GM12878 (cell line): ENCODE results near the gene MUSK. TPM values are rescaled to one million over a fixed set of nuclear protein-coding genes. Genes with fewer than 3 reads are reported as not detected.

Experiments
- ATAC-seq: fragments of 200-7000 bp; cut with Tn5 transposase; 3 replicates; pipeline ENCODE4 v1.9.1; 2020; ENCODE audit warnings: mild to moderate bottlenecking, moderate library complexity
- BruUV-seq: library from RNA; stranded (reverse); fragments of 400-500 nt; replicated peaks from 2 replicates; lab custom pipeline; 2021; lab: Mats Ljungman, UMichigan
- CTCF ChIA-PET: fragments of 300-600 bp; sonication (Branson Sonifier 250); formaldehyde crosslinking; extraction: SDS; loops from one replicate; lab custom pipeline; 2021; ENCODE audit warnings: inconsistent platforms; lab: Yijun Ruan, JAX
- POLR2A ChIA-PET: fragments of 350-600 bp; formaldehyde crosslinking; extraction: SDS; loops from one replicate; lab custom pipeline; 2021; ENCODE audit warnings: inconsistent platforms; lab: Charles Lee
- RAD21 ChIA-PET: fragments of 300-600 bp; sonication (Branson Sonifier 250); formaldehyde crosslinking; loops from one replicate; lab custom pipeline; 2023; ENCODE audit warnings: antibody characterized with exemption; ENCODE audit not compliant: unreplicated experiment; lab: Charles Lee
- SMC1A ChIA-PET: fragments of 300-600 bp; sonication (Branson Sonifier 250); formaldehyde crosslinking; loops from one replicate; lab custom pipeline; 2023; ENCODE audit not compliant: unreplicated experiment, uncharacterized antibody; lab: Charles Lee
- DNase-seq: peaks from one replicate; pipeline ENCODE4 v3.0.0-alpha.2; 2011; ENCODE audit warnings: low read depth, low spot score
- FAIRE-seq: peaks from 3 replicates; lab custom pipeline; 2011; peaks lifted over from hg19 to GRCh38; lab: Jason Lieb, UNC
- H2AFZ ChIP-seq: 2 replicates; pipeline ENCODE4 v1.6.0; 2011; ENCODE audit warnings: low read depth, low read length, control low read depth; ENCODE audit not compliant: control insufficient read depth
- H3K27ac ChIP-seq: 2 replicates; pipeline ENCODE4 v1.5.1; 2011; ENCODE audit warnings: control low read depth; ENCODE audit not compliant: control insufficient read depth, insufficient read depth
- H3K27me3 ChIP-seq, 2 experiments: replicated peaks in 1 of 2; 2 replicates each; pipeline versions ENCODE4 v1.6.0 to v1.6.1; 2011; ENCODE audit warnings: low read length in 1 of 2; ENCODE audit not compliant: control insufficient read depth in 2 of 2, insufficient read depth in 2 of 2
- H3K36me3 ChIP-seq, 2 experiments: 2 replicates each; pipeline ENCODE4 v1.5.1; 2011; ENCODE audit warnings: low read length in 1 of 2; ENCODE audit not compliant: control insufficient read depth in 2 of 2, insufficient read depth in 2 of 2
- H3K4me1 ChIP-seq: 2 replicates; pipeline ENCODE4 v1.6.1; 2011; ENCODE audit warnings: mild to moderate bottlenecking, low read length, moderate library complexity, mixed read lengths; ENCODE audit not compliant: control insufficient read depth, insufficient read depth
- H3K4me2 ChIP-seq: 2 replicates; pipeline ENCODE4 v1.6.0; 2011; ENCODE audit warnings: control low read depth; ENCODE audit not compliant: control insufficient read depth, insufficient read depth
- H3K4me3 ChIP-seq: fragments of 200-600 bp; sonication (generic); 2 replicates; pipeline ENCODE4 v1.5.1; 2016
- H3K79me2 ChIP-seq: 2 replicates; pipeline ENCODE4 v1.6.0; 2011; ENCODE audit warnings: low read length; ENCODE audit not compliant: control insufficient read depth, insufficient read depth
- H3K9ac ChIP-seq: 2 replicates; pipeline ENCODE4 v1.8.0; 2011; ENCODE audit warnings: low read length, control low read depth, mixed read lengths; ENCODE audit not compliant: control insufficient read depth, insufficient read depth
- H3K9me3 ChIP-seq: replicated peaks from 3 replicates; pipeline ENCODE4 v1.5.1; 2011; ENCODE audit warnings: mild to moderate bottlenecking, low read length; ENCODE audit not compliant: control insufficient read depth, insufficient read depth
- H4K20me1 ChIP-seq: 2 replicates; pipeline ENCODE4 v1.6.0; 2011; ENCODE audit not compliant: control insufficient read depth, insufficient read depth
- ASH2L ChIP-seq: fragments of 300-600, 200-600 bp; sonication (generic); IDR thresholded peaks from 2 replicates; pipeline ENCODE4 v1.6.1; 2017; ENCODE audit warnings: low read depth, mild to moderate bottlenecking, borderline replicate concordance
- CREB1 ChIP-seq: IDR thresholded peaks from 2 replicates; pipeline ENCODE4 v1.6.1; 2012; ENCODE audit warnings: low read depth, mild to moderate bottlenecking, inconsistent platforms
- HCFC1 ChIP-seq: fragments of 150-350 bp; IDR thresholded peaks from 2 replicates; pipeline ENCODE4 v1.6.1; 2014; ENCODE audit warnings: low read length
- KAT2A ChIP-seq: conservative IDR thresholded peaks from 2 replicates; pipeline ENCODE4 v1.6.1; 2011; ENCODE audit warnings: low read depth, low read length; ENCODE audit not compliant: control insufficient read depth
- NBN ChIP-seq: fragments of 450-650 bp; IDR thresholded peaks from 2 replicates; pipeline ENCODE4 v1.6.1; 2016
- NFIC ChIP-seq: IDR thresholded peaks from 2 replicates; pipeline ENCODE4 v1.6.1; 2012; ENCODE audit warnings: low read depth, mild to moderate bottlenecking, inconsistent platforms, low read length, moderate library complexity
- NR2C2 ChIP-seq: IDR thresholded peaks from 2 replicates; pipeline ENCODE4 v1.6.1; 2011; ENCODE audit warnings: borderline replicate concordance, low read depth; ENCODE audit not compliant: control insufficient read depth, insufficient read length
- SMAD5 ChIP-seq: IDR thresholded peaks from 2 replicates; pipeline ENCODE4 v1.6.1; 2016; ENCODE audit warnings: antibody characterized with exemption, low read depth
- SRF ChIP-seq, 2 experiments: IDR thresholded peaks; 2 replicates each; pipeline ENCODE4 v1.6.1; 2011; ENCODE audit warnings: low read depth in 2 of 2, low read length in 2 of 2, mild to moderate bottlenecking in 1 of 2, moderate library complexity in 1 of 2
- ZNF384 ChIP-seq: IDR thresholded peaks from 2 replicates; pipeline ENCODE4 v1.6.1; 2012; ENCODE audit warnings: low read depth, mild to moderate bottlenecking, low read length, improper control_type of control experiment, borderline replicate concordance
- WGBS: methylation state at CpG from one replicate; pipeline ENCODE4 v1.1.6; 2016; ENCODE audit warnings: low lambda C conversion rate; ENCODE audit not compliant: insufficient replicate concordance, insufficient coverage; ENCODE audit errors: missing lambda C conversion rate; 5-methylcytosine and 5-hydroxymethylcytosine counted together
- in situ Hi-C: fragments of 300-500 bp; cut with MboI; formaldehyde crosslinking; loops from 9 replicates; pipeline ENCODE4 v1.14.3; 2018; ENCODE audit warnings: mixed read lengths
- intact Hi-C: fragments of 100-400 bp; cut with micrococcal nuclease; formaldehyde crosslinking; loops from one replicate; pipeline ENCODE4 v1.14.2; 2022; ENCODE audit not compliant: unreplicated experiment
- polyA plus RNA-seq, 11 experiments: library from polyadenylated mRNA; depleted of rRNA in 4 of 11; unstranded in 6 of 11; stranded (reverse) in 5 of 11; fragments of >200 nt; fragmentation: Nextera tagmentation in 4 of 11; fragmentation: Illumina TruSeq in 1 of 11; extraction: Ambion mirVana in 4 of 11; extraction: Trizol in 1 of 11; gene quantifications; 1 replicate in 1 of 11; 2 replicates in 10 of 11; pipeline versions ENCODE4 v1.2.1 to v1.2.3, GENCODE V29; 2011 to 2016; ENCODE audit warnings: inconsistent platforms in 2 of 11, missing spikeins in 2 of 11, low read depth in 1 of 11
- small RNA-seq: library from RNA; depleted of rRNA; stranded (forward); fragments of <200 nt; gene quantifications from one replicate; pipeline ENCODE3, GENCODE V24; 2014
- total RNA-seq, 4 experiments: library from RNA; depleted of rRNA in 3 of 4; stranded (reverse); fragments of >200 nt in 3 of 4; fragmentation: Illumina TruSeq in 1 of 4; extraction: Trizol in 1 of 4; gene quantifications; 2 replicates each; pipeline versions ENCODE4 v1.2.1 to v1.2.3, GENCODE V29; 2013 to 2021

The MUSK gene
- total and polyA plus RNA-seq, 10 of the 15 experiments (the other 5 are each of a cell fraction or from before 2014, with no cell fraction given): 0.04 to 0.19 (median 0.10) TPM; not detected in 5

DNA sequence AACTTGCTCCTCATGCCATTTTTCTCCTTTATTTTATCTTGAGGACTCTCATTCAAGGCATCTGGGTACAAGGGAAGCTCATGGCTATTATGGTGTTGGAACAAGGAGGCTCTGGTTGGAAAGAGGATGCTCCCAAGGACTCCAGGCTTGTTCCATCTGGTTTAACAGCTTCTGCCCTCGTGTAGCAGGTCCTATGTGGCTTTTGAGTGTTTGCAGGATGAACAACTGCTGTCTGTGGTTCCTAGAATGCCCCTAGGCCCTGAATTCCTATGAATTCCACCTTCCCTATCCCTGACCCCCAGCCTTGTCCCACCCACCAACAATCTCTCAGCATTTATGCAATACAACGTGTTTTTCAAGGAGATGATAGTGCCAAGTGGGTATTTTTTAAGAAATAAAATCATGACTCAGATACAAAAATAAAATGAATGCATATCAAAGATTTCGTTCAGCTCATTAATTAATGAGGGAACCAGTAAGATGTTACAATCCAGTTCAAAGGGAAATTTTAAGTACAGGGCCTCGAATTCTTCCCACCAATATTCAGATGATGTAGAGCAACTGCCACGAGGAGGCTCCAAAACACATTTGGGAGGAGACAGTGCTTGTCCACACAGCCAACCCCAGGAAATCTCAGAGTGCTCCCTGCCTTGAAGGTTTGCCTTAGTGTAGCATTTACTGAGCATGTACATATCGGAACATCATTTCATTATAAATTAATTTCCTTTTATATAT lies 182.0 kb downstream of the MUSK start:
- H3K4me3 ChIP-seq: no peak overlapping the region
- ChIA-PET CTCF (no interaction called here), SMC1A (no interaction called here), POLR2A (interaction anchor here (0.9 kb wide), 1 partner anchor 85 kb away, joined by 3 read pairs; no protein-coding TSS in a partner anchor), RAD21 (no interaction called here)
- FAIRE-seq: no peak
- no peak overlapping the region for H3K9ac ChIP-seq
- intact Hi-C loops: no loop called here
- no peak overlapping the region for H3K4me2 ChIP-seq
- no TSS peak for BruUV-seq
- TF ChIP-seq NFIC (no peak), CREB1 (no peak), KAT2A (no peak), NBN (no peak), NR2C2 (no peak), SRF (IDR thresholded peaks at IDR 0.05; ENCODE audit: low read depth in 2 of 2, low read length in 2 of 2) (no peak), ASH2L (no peak), HCFC1 (no peak), ZNF384 (no peak), SMAD5 (no peak)
- no peak overlapping the region for H2AFZ ChIP-seq
- no peaks in the 10 kb centered on the region for H3K27me3 ChIP-seq
- WGBS: 23% methylated on average over 6 of the region's 6 CpGs
- no peak overlapping the region for H3K27ac ChIP-seq
- no peaks in the 10 kb centered on the region for H3K36me3 ChIP-seq
- no peaks in the 10 kb centered on the region; the same call in 2 of the 3 replicates for H3K9me3 ChIP-seq
- no peaks in the 10 kb centered on the region for H4K20me1 ChIP-seq
- H3K79me2 ChIP-seq: no peaks in the 10 kb centered on the region
- ATAC-seq: no peak
- no peaks in the 10 kb centered on the region for H3K4me1 ChIP-seq
- no peak for DNase-seq
- in situ Hi-C loops: no loop called here

Small RNA genes lying within 50 kb of the gene (small RNA-seq; reads per million reads assigned to genes)
- not detected for gene AL513328.1

Other genes starting within 250 kb of the MUSK start
- under 0.01 and 0.05 TPM in 2 replicates for gene SVEP1, start 89.0 kb upstream of the MUSK start, total RNA-seq (2014; rRNA removed)
- 0.05 TPM in 1 of 2 replicates, not detected in the other for gene SVEP1, start 89.0 kb upstream of the MUSK start, total RNA-seq (2014; rRNA removed; fragmentation: Illumina TruSeq; extraction: Trizol)
- 0.03 and 0.05 TPM in 2 replicates for gene SVEP1, start 89.0 kb upstream of the MUSK start, total RNA-seq (2021)
- gene SVEP1, start 89.0 kb upstream of the MUSK start, polyA plus RNA-seq (2011; rRNA removed): 0.01 TPM in 2 replicates
- under 0.01 and 0.02 TPM in 2 replicates for gene SVEP1, start 89.0 kb upstream of the MUSK start, polyA plus RNA-seq (2014; fragmentation: Illumina TruSeq; extraction: Trizol)
- under 1 TPM in 1 of 2 experiments, not detected in 1; 0.02 TPM for gene SVEP1, start 89.0 kb upstream of the MUSK start, polyA plus RNA-seq (2014; fragmentation: Nextera tagmentation; extraction: Ambion mirVana)
- gene SVEP1, start 89.0 kb upstream of the MUSK start, polyA plus RNA-seq (2014; rRNA removed): 0.01 TPM in 1 of 2 replicates, not detected in the other
- not detected for gene SVEP1, start 89.0 kb upstream of the MUSK start, polyA plus RNA-seq (2016; fragmentation: Nextera tagmentation; extraction: Ambion mirVana)